HFFc6 (cell line): ENCODE measurements around the gene CYP4V2. TPM values are rescaled to one million over a fixed set of nuclear protein-coding genes. Genes with fewer than 3 reads are reported as not detected.
"Not testable (repeated sequence)": the region's sequence is repeated elsewhere in the genome, so short reads cannot be mapped to it uniquely, and the experiment has no call there.

Source experiments
- DNase-seq: peaks from one replicate; pipeline ENCODE4 v3.0.0-alpha.2; 2018
- H3K27ac Mint-ChIP-seq: 2 replicates; pipeline ENCODE4 v1.8.0; 2020; ENCODE audit warnings: mild to moderate bottlenecking, mixed read lengths
- H3K27me3 Mint-ChIP-seq: 2 replicates; pipeline ENCODE4 v1.8.0; 2021; ENCODE audit warnings: mild to moderate bottlenecking, moderate library complexity, mixed read lengths; ENCODE audit not compliant: insufficient read depth
- H3K36me3 Mint-ChIP-seq: 2 replicates; pipeline ENCODE4 v1.8.0; 2021; ENCODE audit warnings: low read depth, mixed read lengths
- H3K4me1 Mint-ChIP-seq: 2 replicates; pipeline ENCODE4 v1.8.0; 2020; ENCODE audit warnings: low read depth, mixed read lengths
- H3K4me3 Mint-ChIP-seq: 2 replicates; pipeline ENCODE4 v1.8.0; 2020; ENCODE audit warnings: mild to moderate bottlenecking, moderate library complexity, mixed read lengths
- H3K9me3 Mint-ChIP-seq: 2 replicates; pipeline ENCODE4 v1.8.0; 2020; ENCODE audit warnings: mild to moderate bottlenecking, mixed read lengths
- total RNA-seq, 6 experiments: library from RNA; stranded (reverse); fragmentation: NEBNext Ultra II Directional; extraction: Animal tissue kit (Norgen Biotek cat#: 25700); gene quantifications; 2 replicates in 1 of 6; 3 replicates in 5 of 6; pipeline ENCODE4 v1.2.3, GENCODE V29; 2021
- TF ChIP-seq, protein P1 (sequence below): fragments of 200-600 bp; sonication (generic); IDR thresholded peaks from 2 replicates; pipeline ENCODE4 v1.5.0; 2021; ENCODE audit warnings: antibody characterized with exemption, mild to moderate bottlenecking

Gene CYP4V2
- total RNA-seq, 6 experiments from 2014 or later = 4.8 to 8.4 (median 6.1) TPM

DNA sequence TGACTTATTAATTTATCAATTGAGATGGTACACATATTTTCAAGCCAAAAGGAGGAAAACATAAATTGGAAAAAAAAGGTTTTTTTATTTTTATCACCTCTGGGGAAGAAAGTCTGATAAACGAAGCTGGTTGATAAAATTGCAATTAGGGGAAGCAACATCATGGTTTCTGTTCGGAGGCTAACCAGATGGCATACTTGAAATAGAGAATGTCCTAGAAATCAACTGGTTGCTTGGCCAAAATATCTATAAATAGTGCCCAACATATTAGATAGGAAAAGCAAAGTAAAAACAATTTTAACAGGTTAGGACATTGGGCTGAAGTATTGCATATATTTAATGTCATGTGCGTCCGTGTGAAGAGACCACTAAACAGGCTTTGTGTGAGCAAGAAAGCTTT lies 50.2 kb downstream of the CYP4V2 start:
- Mint-ChIP-seq H3K4me3 (no peak overlapping the region), H3K4me1 (no peaks in the 10 kb centered on the region)

DNA sequence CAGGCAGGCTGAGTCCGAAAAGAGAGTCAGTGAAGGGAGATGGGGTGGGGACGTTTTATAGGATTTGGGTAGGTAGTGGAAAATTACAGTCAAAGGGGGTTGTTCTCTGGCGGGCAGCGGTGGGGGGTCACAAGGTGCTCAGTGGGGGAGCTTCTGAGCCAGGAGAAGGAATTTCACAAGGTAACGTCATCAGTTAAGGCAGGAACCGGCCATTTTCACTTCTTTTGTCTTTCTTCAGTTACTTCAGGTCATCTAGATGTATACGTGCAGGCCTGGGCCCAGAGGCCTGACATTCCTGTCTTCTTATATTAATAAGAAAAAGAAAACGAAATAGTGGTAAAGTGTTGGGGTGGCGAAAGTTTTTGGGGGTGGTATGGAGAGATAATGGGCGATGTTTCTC lies 50.7 kb downstream of the CYP4V2 start:
- H3K4me3 Mint-ChIP-seq, DNase-seq, H3K4me1 Mint-ChIP-seq, H3K36me3 Mint-ChIP-seq, H3K27ac Mint-ChIP-seq, H3K27me3 Mint-ChIP-seq: not testable (repeated sequence)
- peaks cover 12% of the 10 kb centered on the region for H3K9me3 Mint-ChIP-seq

More for the DNA sequence above, 50.2 kb downstream of the CYP4V2 start:
- no peak for DNase-seq
- TF ChIP-seq, protein P1, sequence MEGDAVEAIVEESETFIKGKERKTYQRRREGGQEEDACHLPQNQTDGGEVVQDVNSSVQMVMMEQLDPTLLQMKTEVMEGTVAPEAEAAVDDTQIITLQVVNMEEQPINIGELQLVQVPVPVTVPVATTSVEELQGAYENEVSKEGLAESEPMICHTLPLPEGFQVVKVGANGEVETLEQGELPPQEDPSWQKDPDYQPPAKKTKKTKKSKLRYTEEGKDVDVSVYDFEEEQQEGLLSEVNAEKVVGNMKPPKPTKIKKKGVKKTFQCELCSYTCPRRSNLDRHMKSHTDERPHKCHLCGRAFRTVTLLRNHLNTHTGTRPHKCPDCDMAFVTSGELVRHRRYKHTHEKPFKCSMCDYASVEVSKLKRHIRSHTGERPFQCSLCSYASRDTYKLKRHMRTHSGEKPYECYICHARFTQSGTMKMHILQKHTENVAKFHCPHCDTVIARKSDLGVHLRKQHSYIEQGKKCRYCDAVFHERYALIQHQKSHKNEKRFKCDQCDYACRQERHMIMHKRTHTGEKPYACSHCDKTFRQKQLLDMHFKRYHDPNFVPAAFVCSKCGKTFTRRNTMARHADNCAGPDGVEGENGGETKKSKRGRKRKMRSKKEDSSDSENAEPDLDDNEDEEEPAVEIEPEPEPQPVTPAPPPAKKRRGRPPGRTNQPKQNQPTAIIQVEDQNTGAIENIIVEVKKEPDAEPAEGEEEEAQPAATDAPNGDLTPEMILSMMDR = no peak
- Mint-ChIP-seq H3K36me3 (no peaks in the 10 kb centered on the region), H3K27ac (no peak overlapping the region), H3K27me3 (peaks cover 1% of the 10 kb centered on the region; the same call in 1 of the 2 replicates), H3K9me3 (peaks cover 12% of the 10 kb centered on the region)

DNA sequence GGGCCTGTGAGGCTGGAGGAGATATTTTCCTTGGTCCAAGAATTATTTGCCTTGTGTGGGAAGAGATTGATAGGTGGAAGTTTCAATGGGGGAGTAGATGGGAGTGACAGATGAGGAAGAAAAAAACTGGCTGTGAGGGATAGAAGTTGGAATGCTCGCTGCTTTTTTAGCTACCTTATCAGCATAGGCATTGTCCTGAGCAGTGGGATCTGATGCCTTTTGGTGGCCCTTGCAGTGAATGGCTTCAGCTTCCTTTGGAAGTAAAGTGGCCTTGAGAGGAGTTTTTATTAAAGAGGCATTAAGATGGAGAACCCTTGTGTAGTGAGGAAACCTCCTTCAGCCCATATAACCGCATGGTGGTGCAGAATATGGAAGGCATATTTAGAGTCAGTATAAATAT lies 52.0 kb downstream of the CYP4V2 start:
- no peak for DNase-seq
- H3K27me3 Mint-ChIP-seq = peaks cover under 1% of the 10 kb centered on the region; the same call in 1 of the 2 replicates
- TF ChIP-seq, protein P1 = no peak
- no peak overlapping the region for H3K4me3 Mint-ChIP-seq
- H3K36me3 Mint-ChIP-seq = no peaks in the 10 kb centered on the region
- H3K4me1 Mint-ChIP-seq = no peaks in the 10 kb centered on the region
- no peak overlapping the region for H3K27ac Mint-ChIP-seq
- 0 out of 2 replicates have a peak, but pooled peaks cover 6% of the 10 kb centered on the region for H3K9me3 Mint-ChIP-seq

DNA sequence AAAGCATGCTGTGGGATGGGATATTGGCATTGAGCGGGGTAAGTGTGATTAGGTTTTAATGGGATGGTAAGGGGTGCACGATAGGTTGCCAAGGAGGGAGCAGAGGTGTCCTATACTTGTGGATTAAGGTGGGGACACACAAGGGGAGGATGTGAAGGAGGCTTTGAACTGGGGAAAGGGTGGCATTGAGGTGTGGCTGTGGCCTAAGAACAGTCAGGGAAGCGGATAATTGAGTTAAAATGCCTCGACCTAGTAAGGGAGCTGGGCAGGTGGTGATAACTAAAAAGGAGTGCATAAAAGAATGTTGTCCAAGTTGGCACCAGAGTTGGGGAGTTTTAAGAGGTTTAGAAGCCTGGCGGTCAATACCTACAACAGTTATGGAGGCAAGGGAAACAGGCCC lies 53.5 kb downstream of the CYP4V2 start:
- no peaks in the 10 kb centered on the region for H3K27me3 Mint-ChIP-seq
- TF ChIP-seq, protein P1 = no peak
- no peak for DNase-seq
- H3K9me3 Mint-ChIP-seq = 0 out of 2 replicates have a peak, but pooled peaks cover 4% of the 10 kb centered on the region
- no peaks in the 10 kb centered on the region for H3K36me3 Mint-ChIP-seq
- peaks cover under 1% of the 10 kb centered on the region; the same call in 1 of the 2 replicates for H3K4me1 Mint-ChIP-seq
- no peak overlapping the region for H3K4me3 Mint-ChIP-seq
- H3K27ac Mint-ChIP-seq = no peak overlapping the region

DNA sequence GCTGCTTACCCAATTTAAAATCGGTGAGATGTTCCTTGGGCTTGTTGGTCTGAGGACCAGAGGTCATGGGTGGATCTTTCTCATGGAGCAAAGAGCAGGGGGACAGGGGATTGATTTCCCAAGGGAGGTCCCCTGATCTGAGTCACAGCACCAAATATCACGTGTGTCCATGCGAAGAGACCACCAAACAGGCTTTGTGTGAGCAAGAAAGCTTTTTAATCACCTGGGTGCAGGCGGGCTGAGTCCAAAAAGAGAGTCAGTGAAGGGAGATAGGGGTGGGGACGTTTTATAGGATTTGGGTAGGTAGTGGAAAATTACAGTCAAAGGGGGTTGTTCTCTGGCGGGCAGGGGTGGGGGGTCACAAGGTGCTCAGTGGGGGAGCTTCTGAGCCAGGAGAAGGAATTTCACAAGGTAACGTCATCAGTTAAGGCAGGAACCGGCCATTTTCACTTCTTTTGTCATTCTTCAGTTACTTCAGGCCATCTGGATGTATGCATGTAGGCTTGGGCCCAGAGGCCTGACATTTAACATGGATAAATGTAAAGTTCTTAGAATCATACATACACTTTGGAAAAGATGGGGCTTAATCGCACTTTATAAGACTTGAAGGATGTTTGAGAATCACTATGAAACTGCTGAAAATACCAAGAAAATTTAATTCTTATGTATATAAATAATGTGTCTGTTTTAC lies 55.8 kb downstream of the CYP4V2 start:
- H3K4me1 Mint-ChIP-seq, DNase-seq, H3K27ac Mint-ChIP-seq, H3K36me3 Mint-ChIP-seq, H3K4me3 Mint-ChIP-seq, H3K9me3 Mint-ChIP-seq, H3K27me3 Mint-ChIP-seq: not testable (repeated sequence)

DNA sequence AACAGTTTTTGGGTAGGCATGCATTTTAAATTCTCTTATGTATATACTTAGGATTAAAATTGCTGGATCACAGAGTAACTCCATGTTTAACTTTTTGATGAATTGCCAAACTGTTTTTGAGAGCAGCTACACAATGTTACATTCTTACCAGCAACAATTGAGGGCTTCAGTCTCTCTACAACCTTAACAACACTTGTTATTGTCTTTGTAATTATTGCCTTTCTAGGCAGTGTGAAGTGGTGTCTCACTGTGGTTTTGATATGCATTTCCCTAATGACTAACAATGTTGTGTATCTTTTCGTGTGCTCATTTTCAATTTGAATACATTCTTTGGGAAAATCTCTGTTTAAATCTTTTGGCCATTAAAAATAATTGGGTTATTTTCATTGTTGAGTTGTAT lies 57.3 kb downstream of the CYP4V2 start:
- Mint-ChIP-seq H3K4me3 (no peak overlapping the region), H3K27ac (no peak overlapping the region), H3K36me3 (no peaks in the 10 kb centered on the region), H3K4me1 (peaks cover 6% of the 10 kb centered on the region; the same call in 1 of the 2 replicates), H3K9me3 (no peaks in the 10 kb centered on the region; the same call in 1 of the 2 replicates), H3K27me3 (peaks cover 3% of the 10 kb centered on the region)
- TF ChIP-seq, protein P1 = no peak
- DNase-seq = no peak
